Measurements from ENCODE around the gene CHCHD3.

GRCh38 chr7:132776048-132776620 lies 305.8 kb downstream of the CHCHD3 start:
- no peak for TF ChIP-seq CTCF (IDR thresholded peaks at IDR 0.05)
- no peak for TF ChIP-seq POLR2A (IDR thresholded peaks at IDR 0.05)

Data from vagina (tissue), 2 donors.